ENCODE data around the gene AOC1. TPM values are rescaled to one million over a fixed set of nuclear protein-coding genes. Genes with fewer than 3 reads are reported as not detected.
"Not testable (repeated sequence)": the region's sequence is repeated elsewhere in the genome, so short reads cannot be mapped to it uniquely, and the experiment has no call there.

Gene AOC1
- total and polyA plus RNA-seq, 4 donors, result 0.35 to 1.3 (median 0.70) TPM

GRCh38 chr7:150805864-150806263 is 46.5 kb upstream of the AOC1 start:
- Histone ChIP-seq H3K9ac (ENCODE audit: insufficient read depth in 1 of 2, low read length in 2 of 2) (no peak overlapping the region), H3K4me3 (no peak overlapping the region), H3K27me3 (ENCODE audit: control insufficient read depth in 3 of 3, insufficient read depth in 3 of 3, low read length in 2 of 3) (peaks cover 0 to 23% (median 14%) of the 10 kb centered on the region in 3 donors), H3K4me1 (ENCODE audit: control insufficient read depth in 5 of 5, insufficient read depth in 5 of 5, low read length in 5 of 5) (peaks cover 0 to 2% (median 0%) of the 10 kb centered on the region in 5 donors), H3K27ac (ENCODE audit: low read depth in 1 of 2, low read length in 1 of 2) (no peak overlapping the region), H3K36me3 (ENCODE audit: control insufficient read depth in 4 of 4, insufficient read depth in 4 of 4, low read length in 4 of 4) (peaks cover 0 to 2% (median 0%) of the 10 kb centered on the region in 4 donors), H3K9me3 (ENCODE audit: control insufficient read depth in 4 of 4, insufficient read depth in 3 of 4, low read length in 3 of 4) (peaks cover 0 to 25% (median 2%) of the 10 kb centered on the region in 4 donors)
- TF ChIP-seq CTCF (IDR thresholded peaks at IDR 0.05; ENCODE audit: control extremely low read depth, extremely low read depth), result no peak
- ATAC-seq (ENCODE audit: insufficient read depth, low FRiP score) (no peak), DNase-seq (no peak)

- Histone ChIP-seq H3K9ac (ENCODE audit: insufficient read depth in 1 of 2, low read length in 2 of 2) (no peak overlapping the region), H3K36me3 (ENCODE audit: control insufficient read depth in 4 of 4, insufficient read depth in 4 of 4, low read length in 4 of 4) (peaks cover 0 to 2% (median 0%) of the 10 kb centered on the region in 4 donors), H3K4me3 (no peak overlapping the region), H3K27ac (ENCODE audit: low read depth in 1 of 2, low read length in 1 of 2) (no peak overlapping the region), H3K27me3 (ENCODE audit: control insufficient read depth in 3 of 3, insufficient read depth in 3 of 3, low read length in 2 of 3) (peaks cover 0 to 17% (median 10%) of the 10 kb centered on the region in 3 donors), H3K4me1 (ENCODE audit: control insufficient read depth in 5 of 5, insufficient read depth in 5 of 5, low read length in 5 of 5) (no peaks in the 10 kb centered on the region), H3K9me3 (ENCODE audit: control insufficient read depth in 4 of 4, insufficient read depth in 3 of 4, low read length in 3 of 4) (peaks cover 0 to 22% (median 2%) of the 10 kb centered on the region in 4 donors)
- TF ChIP-seq CTCF (IDR thresholded peaks at IDR 0.05; ENCODE audit: control extremely low read depth, extremely low read depth), result no peak
- no peak for ATAC-seq (ENCODE audit: insufficient read depth, low FRiP score)
- WGBS, 2 donors, result 96% methylated on average over 3 of the region's 3 CpGs
- no peak for DNase-seq
Observed at GRCh38 chr7:150806454-150806853, 45.9 kb upstream of the AOC1 start.

- H3K9me3 ChIP-seq (ENCODE audit: control insufficient read depth in 4 of 4, insufficient read depth in 3 of 4, low read length in 3 of 4), result peaks cover 0 to 22% (median 2%) of the 10 kb centered on the region in 4 donors
- H3K27me3 ChIP-seq (ENCODE audit: control insufficient read depth in 3 of 3, insufficient read depth in 3 of 3, low read length in 2 of 3), result peaks cover 0 to 14% (median 8%) of the 10 kb centered on the region in 3 donors
- no peak overlapping the region for H3K9ac ChIP-seq (ENCODE audit: insufficient read depth in 1 of 2, low read length in 2 of 2)
- H3K4me3 ChIP-seq, result no peak overlapping the region
- no peaks in the 10 kb centered on the region for H3K4me1 ChIP-seq (ENCODE audit: control insufficient read depth in 5 of 5, insufficient read depth in 5 of 5, low read length in 5 of 5)
- DNase-seq (no peak), ATAC-seq (ENCODE audit: insufficient read depth, low FRiP score) (no peak)
- no peak for TF ChIP-seq CTCF (IDR thresholded peaks at IDR 0.05; ENCODE audit: control extremely low read depth, extremely low read depth)
- WGBS, 2 donors, result 84 to 91% methylated on average over 2 of the region's 2 CpGs
- H3K36me3 ChIP-seq (ENCODE audit: control insufficient read depth in 4 of 4, insufficient read depth in 4 of 4, low read length in 4 of 4), result peaks cover 0 to 2% (median 0%) of the 10 kb centered on the region in 4 donors
- H3K27ac ChIP-seq (ENCODE audit: low read depth in 1 of 2, low read length in 1 of 2), result no peak overlapping the region
Observed at GRCh38 chr7:150806863-150807262, 45.5 kb upstream of the AOC1 start.

GRCh38 chr7:150807616-150808438 is 44.5 kb upstream of the AOC1 start:
- H3K4me3 ChIP-seq, DNase-seq: not testable (repeated sequence)

More at GRCh38 chr7:150807616-150808438, 44.5 kb upstream of the AOC1 start:
- H3K9ac ChIP-seq (ENCODE audit: insufficient read depth in 1 of 2, low read length in 2 of 2); H3K27ac ChIP-seq (ENCODE audit: low read depth in 1 of 2, low read length in 1 of 2); H3K36me3 ChIP-seq (ENCODE audit: control insufficient read depth in 4 of 4, insufficient read depth in 4 of 4, low read length in 4 of 4); H3K27me3 ChIP-seq (ENCODE audit: control insufficient read depth in 3 of 3, insufficient read depth in 3 of 3, low read length in 2 of 3); ATAC-seq (ENCODE audit: insufficient read depth, low FRiP score); H3K4me1 ChIP-seq (ENCODE audit: control insufficient read depth in 5 of 5, insufficient read depth in 5 of 5, low read length in 5 of 5): not testable (repeated sequence)
- peaks cover 0 to 22% (median 2%) of the 10 kb centered on the region in 4 donors for H3K9me3 ChIP-seq (ENCODE audit: control insufficient read depth in 4 of 4, insufficient read depth in 3 of 4, low read length in 3 of 4)
- WGBS, 2 donors, result 67 to 71% methylated on average over 13 of the region's 13 CpGs

All from lung (tissue), 12 donors.